Panc1 (cell line): ENCODE measurements around the gene HYDIN.

Source experiments
- CTCF ChIP-seq: fragments of 450-650 bp; IDR thresholded peaks from 2 replicates; pipeline ENCODE4 v1.5.1; 2017; ENCODE audit warnings: mild to moderate bottlenecking
- POLR2AphosphoS5 ChIP-seq: IDR thresholded peaks from 2 replicates; pipeline ENCODE4 v1.6.1; 2012; ENCODE audit warnings: mild to moderate bottlenecking, low read depth, low read length, moderate library complexity
- REST ChIP-seq, 2 experiments: IDR thresholded peaks; 2 replicates each; pipeline ENCODE4 v1.6.1; 2011 to 2012; ENCODE audit warnings: low read depth in 2 of 2, control low read depth in 1 of 2, low read length in 1 of 2, mild to moderate bottlenecking in 1 of 2, moderate library complexity in 1 of 2; ENCODE audit not compliant: insufficient read depth in 1 of 2
- TCF7L2 ChIP-seq: IDR thresholded peaks from 2 replicates; pipeline ENCODE4 v1.6.1; 2011; ENCODE audit warnings: mild to moderate bottlenecking, low read depth, low read length, inconsistent platforms

- TF ChIP-seq CTCF (no peak), POLR2AphosphoS5 (no peak), REST (IDR thresholded peaks at IDR 0.05; ENCODE audit: insufficient read depth in 1 of 2, low read depth in 2 of 2, low read length in 1 of 2) (no peak), TCF7L2 (no peak)
Observed at GRCh38 chr16:70769131-70769530, 461.4 kb downstream of the HYDIN start.
